Measurements from ENCODE around the gene PLEKHA7. TPM values are rescaled to one million over a fixed set of nuclear protein-coding genes. Genes with fewer than 3 reads are reported as not detected.
A peak's percentile ranks its signal among the peaks of the same experiment; 100 is the strongest.

The PLEKHA7 gene
- total and polyA plus RNA-seq, 2 of the 13 experiments (the other 11 are each of a cell fraction or from before 2014, with no cell fraction given) = 17.5 to 18.7 TPM

- TF ChIP-seq MXD1 (CRISPR knock-in tag; IDR thresholded peaks at IDR 0.05) = no peak
- no peak for TF ChIP-seq MED8 (CRISPR knock-in tag; IDR thresholded peaks at IDR 0.05; ENCODE audit: insufficient replicate concordance)
- no peak for TF ChIP-seq ZNF382 (CRISPR knock-in tag; IDR thresholded peaks at IDR 0.05; ENCODE audit: borderline replicate concordance)
- no peak for TF ChIP-seq HMGXB3 (CRISPR knock-in tag; IDR thresholded peaks at IDR 0.05; ENCODE audit: borderline replicate concordance)
- TF ChIP-seq DNMT3B (CRISPR knock-in tag; conservative IDR thresholded peaks at IDR 0.05) = no peak
- TF ChIP-seq ELF3 (CRISPR knock-in tag; IDR thresholded peaks at IDR 0.05) = no peak
- TF ChIP-seq HNRNPLL (IDR thresholded peaks at IDR 0.05; ENCODE audit: low read depth, low read length, poor library complexity, severe bottlenecking) = no peak
- TF ChIP-seq THAP9 (CRISPR knock-in tag; IDR thresholded peaks at IDR 0.05; ENCODE audit: borderline replicate concordance) = peak; percentile 20; the same call in 1 of the 2 replicates
- no peak for TF ChIP-seq ZMAT5 (CRISPR knock-in tag; IDR thresholded peaks at IDR 0.05; ENCODE audit: borderline replicate concordance, low read depth)
- no peak for TF ChIP-seq CERS6 (CRISPR knock-in tag; IDR thresholded peaks at IDR 0.05)
- no peak for TF ChIP-seq ZNF841 (CRISPR knock-in tag; IDR thresholded peaks at IDR 0.05; ENCODE audit: borderline replicate concordance)
- 0 out of 2 replicates have a peak, but pooled peaks have one; percentile 20 for TF ChIP-seq PPARG (CRISPR knock-in tag; conservative IDR thresholded peaks at IDR 0.05)
- no peak for TF ChIP-seq ZNF333 (CRISPR knock-in tag; IDR thresholded peaks at IDR 0.05; ENCODE audit: borderline replicate concordance)
- no peak for TF ChIP-seq ZNF670 (CRISPR knock-in tag; IDR thresholded peaks at IDR 0.05; ENCODE audit: borderline replicate concordance)
- no peak for TF ChIP-seq BRCA1 (CRISPR knock-in tag; IDR thresholded peaks at IDR 0.05)
- TF ChIP-seq ZNF556 (CRISPR knock-in tag; IDR thresholded peaks at IDR 0.05; ENCODE audit: borderline replicate concordance) = no peak
- TF ChIP-seq ZNF460 (CRISPR knock-in tag; IDR thresholded peaks at IDR 0.05; ENCODE audit: borderline replicate concordance) = no peak
- no peak for TF ChIP-seq REPIN1 (CRISPR knock-in tag; IDR thresholded peaks at IDR 0.05; ENCODE audit: borderline replicate concordance, low read depth)
- no peak for TF ChIP-seq TAF1 (CRISPR knock-in tag; IDR thresholded peaks at IDR 0.05)
- TF ChIP-seq MEIS1 (CRISPR knock-in tag; IDR thresholded peaks at IDR 0.05; ENCODE audit: borderline replicate concordance) = no peak
Observed at GRCh38 chr11:16981651-16982194, 32.5 kb downstream of the PLEKHA7 start (continued).
